ENCODE results near the gene DNAH14. TPM values are rescaled to one million over a fixed set of nuclear protein-coding genes. Genes with fewer than 3 reads are reported as not detected.

The DNAH14 gene
- total RNA-seq, 2 donors from 2014 or later = 16.9 to 33.3 TPM

DNA sequence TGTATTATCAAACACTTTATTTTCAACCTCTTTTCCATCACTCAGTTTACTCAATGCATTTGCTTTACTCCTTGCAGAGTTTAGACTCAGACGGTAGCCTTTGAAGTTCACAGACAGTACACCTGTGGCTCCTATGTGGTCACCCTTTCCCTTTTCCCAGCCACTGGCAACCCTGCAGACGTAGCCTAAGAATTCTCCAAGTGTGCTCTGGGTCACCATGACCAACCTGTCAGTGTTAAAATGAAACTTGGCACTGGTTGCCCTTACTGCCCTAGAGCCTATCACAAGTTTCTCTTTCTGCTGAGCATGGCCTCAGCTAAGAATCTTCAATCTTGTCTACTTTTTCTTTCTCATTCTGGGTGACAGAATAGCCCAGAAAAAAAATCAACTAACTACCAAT is 25.5 kb upstream of the DNAH14 start:
- WGBS, 2 donors = 70 to 78% methylated on average over 2 of the region's 2 CpGs
- ATAC-seq (no peak), DNase-seq (no peak)
- no peaks in the 10 kb centered on the region for H3K27me3 ChIP-seq
- TF ChIP-seq, protein P1, sequence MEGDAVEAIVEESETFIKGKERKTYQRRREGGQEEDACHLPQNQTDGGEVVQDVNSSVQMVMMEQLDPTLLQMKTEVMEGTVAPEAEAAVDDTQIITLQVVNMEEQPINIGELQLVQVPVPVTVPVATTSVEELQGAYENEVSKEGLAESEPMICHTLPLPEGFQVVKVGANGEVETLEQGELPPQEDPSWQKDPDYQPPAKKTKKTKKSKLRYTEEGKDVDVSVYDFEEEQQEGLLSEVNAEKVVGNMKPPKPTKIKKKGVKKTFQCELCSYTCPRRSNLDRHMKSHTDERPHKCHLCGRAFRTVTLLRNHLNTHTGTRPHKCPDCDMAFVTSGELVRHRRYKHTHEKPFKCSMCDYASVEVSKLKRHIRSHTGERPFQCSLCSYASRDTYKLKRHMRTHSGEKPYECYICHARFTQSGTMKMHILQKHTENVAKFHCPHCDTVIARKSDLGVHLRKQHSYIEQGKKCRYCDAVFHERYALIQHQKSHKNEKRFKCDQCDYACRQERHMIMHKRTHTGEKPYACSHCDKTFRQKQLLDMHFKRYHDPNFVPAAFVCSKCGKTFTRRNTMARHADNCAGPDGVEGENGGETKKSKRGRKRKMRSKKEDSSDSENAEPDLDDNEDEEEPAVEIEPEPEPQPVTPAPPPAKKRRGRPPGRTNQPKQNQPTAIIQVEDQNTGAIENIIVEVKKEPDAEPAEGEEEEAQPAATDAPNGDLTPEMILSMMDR (IDR thresholded peaks at IDR 0.05) = no peak
- no peak for TF ChIP-seq POLR2A (IDR thresholded peaks at IDR 0.05)
- no peaks in the 10 kb centered on the region for H3K36me3 ChIP-seq (replicated peaks in 1 of 2; ENCODE audit: insufficient read depth in 1 of 2, low read depth in 2 of 2)
- H3K9me3 ChIP-seq = no peaks in the 10 kb centered on the region
- intact Hi-C loops (cut with DNase I) = no loop called here
- H3K4me3 ChIP-seq = no peak overlapping the region
- H3K4me1 ChIP-seq = no peaks in the 10 kb centered on the region
- H3K27ac ChIP-seq = no peak overlapping the region

DNA sequence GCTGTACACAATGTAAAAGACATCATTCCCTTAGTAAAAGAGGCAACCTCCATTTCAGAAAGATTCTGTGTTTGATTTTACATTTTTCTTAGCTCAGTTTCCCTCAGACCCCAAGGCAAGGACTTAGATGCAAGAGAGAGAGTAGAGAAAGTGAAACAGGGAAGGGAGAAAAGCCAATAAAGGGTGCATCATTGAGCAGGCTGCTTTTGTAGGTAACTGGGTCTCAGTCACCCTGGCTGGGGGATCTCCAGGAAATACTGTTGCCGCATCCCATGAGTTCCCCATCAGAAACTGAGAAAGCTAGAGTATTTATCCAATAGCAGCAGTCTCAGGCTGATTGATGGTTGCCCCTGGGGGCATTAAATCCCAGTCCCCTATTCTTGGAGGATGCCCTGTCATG is 23.1 kb upstream of the DNAH14 start:
- no peaks in the 10 kb centered on the region for H3K36me3 ChIP-seq (replicated peaks in 1 of 2; ENCODE audit: insufficient read depth in 1 of 2, low read depth in 2 of 2)
- intact Hi-C loops (cut with DNase I) = no loop called here
- H3K4me1 ChIP-seq = no peaks in the 10 kb centered on the region
- TF ChIP-seq, protein P1 (IDR thresholded peaks at IDR 0.05) = no peak
- TF ChIP-seq POLR2A (IDR thresholded peaks at IDR 0.05) = no peak
- WGBS, 2 donors = 78 to 93% methylated on average over 1 of the region's 1 CpG
- DNase-seq (no peak), ATAC-seq (no peak)
- H3K9me3 ChIP-seq = peaks cover 0 to 14% (median 0%) of the 10 kb centered on the region in 3 donors
- no peaks in the 10 kb centered on the region for H3K27me3 ChIP-seq
- no peak overlapping the region for H3K4me3 ChIP-seq
- no peak overlapping the region for H3K27ac ChIP-seq

DNA sequence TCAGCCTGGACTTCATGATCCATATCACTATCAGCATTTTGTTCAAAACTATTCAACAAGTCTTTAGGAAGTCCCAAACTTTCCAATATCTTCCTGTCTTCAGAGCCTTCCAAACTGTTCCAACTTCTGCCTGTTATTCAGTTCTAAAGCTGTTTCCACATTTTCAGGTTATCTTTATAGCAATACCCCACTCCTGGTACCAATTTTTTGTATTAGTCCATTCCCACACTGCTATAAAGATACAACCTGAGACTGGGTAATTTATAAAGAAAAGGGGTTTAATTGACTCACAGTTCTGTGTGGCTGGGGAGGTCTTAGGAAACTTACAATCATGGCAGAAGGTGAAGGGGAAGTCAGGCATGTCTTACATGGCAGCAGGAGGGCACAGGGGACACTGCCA is 18.3 kb upstream of the DNAH14 start:
- Histone ChIP-seq H3K4me3 (no peak overlapping the region), H3K36me3 (replicated peaks in 1 of 2; ENCODE audit: insufficient read depth in 1 of 2, low read depth in 2 of 2) (no peaks in the 10 kb centered on the region), H3K9me3 (peaks cover 0 to 25% (median 0%) of the 10 kb centered on the region in 3 donors), H3K27me3 (no peaks in the 10 kb centered on the region), H3K4me1 (no peaks in the 10 kb centered on the region), H3K27ac (no peak overlapping the region)
- ATAC-seq (no peak), DNase-seq (no peak)
- intact Hi-C loops (cut with DNase I) = loop anchor here (10.0 kb wide), 1 partner anchor 266 kb away; no protein-coding TSS in a partner anchor
- TF ChIP-seq, protein P1 (IDR thresholded peaks at IDR 0.05) = no peak
- no peak for TF ChIP-seq POLR2A (IDR thresholded peaks at IDR 0.05)

DNA sequence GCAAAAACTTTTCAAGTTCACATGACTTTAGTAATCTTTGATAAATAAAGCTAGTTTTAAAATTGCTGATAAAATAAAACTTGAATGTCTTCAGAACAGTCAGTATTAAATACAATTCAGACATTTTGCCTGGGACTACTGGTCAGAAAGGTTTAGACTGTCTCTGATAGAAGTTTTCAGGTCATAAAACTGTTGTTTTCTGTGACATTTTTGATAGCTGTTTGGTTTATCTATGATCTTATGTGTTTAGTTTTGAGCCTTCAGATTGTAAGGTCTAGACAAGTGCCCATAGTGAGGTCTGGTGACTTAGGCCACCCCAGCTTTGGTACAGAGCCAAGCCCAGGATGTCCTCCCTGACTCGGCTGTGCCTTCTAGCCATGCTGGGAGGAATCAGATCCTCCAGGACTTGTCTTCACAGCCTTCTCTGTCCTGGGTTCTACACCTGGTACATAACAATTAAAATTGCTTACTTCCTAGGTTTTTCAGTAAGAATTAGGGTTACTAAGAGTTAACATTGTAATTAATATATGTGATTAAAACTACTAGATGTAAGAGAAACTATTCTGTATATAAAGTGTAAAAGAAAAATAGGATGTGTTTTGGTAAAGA is 15.1 kb upstream of the DNAH14 start:
- 89 to 91% methylated on average over 1 of the region's 1 CpG for WGBS, 2 donors
- no peak for ATAC-seq
- TF ChIP-seq, protein P1 (IDR thresholded peaks at IDR 0.05) = no peak
- no peak for TF ChIP-seq POLR2A (IDR thresholded peaks at IDR 0.05)
- H3K36me3 ChIP-seq (replicated peaks in 1 of 2; ENCODE audit: insufficient read depth in 1 of 2, low read depth in 2 of 2) = no peaks in the 10 kb centered on the region
- intact Hi-C loops (cut with DNase I) = loop anchor here (10.0 kb wide), 1 partner anchor 270 kb away; no protein-coding TSS in a partner anchor
- H3K9me3 ChIP-seq = peaks cover 0 to 25% (median 0%) of the 10 kb centered on the region in 3 donors
- H3K27me3 ChIP-seq = no peaks in the 10 kb centered on the region
- H3K27ac ChIP-seq = no peak overlapping the region
- DNase-seq = no peak
- no peak overlapping the region for H3K4me3 ChIP-seq
- H3K4me1 ChIP-seq = no peaks in the 10 kb centered on the region

DNA sequence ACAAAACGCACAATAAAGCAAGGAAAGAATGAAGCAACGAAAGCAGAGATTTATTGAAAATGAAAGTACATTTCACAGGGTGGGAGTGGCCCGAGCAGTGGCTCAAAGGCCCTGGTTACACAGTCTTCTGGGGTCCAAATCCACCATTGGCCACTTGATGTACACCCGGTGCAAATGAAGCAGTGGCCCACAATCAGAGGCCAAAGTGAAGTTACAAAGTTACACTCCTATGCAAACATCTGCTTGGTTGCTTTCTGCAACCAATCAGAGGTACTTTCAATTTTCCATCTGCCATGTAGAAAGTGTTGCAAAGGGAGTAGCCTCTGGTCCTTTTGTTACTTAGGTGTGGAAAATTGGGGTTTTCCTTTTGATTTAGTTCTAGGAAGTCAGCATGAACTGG is 10.0 kb upstream of the DNAH14 start:
- no peak for ATAC-seq
- DNase-seq = no peak
- 88 to 97% methylated on average over 4 of the region's 4 CpGs for WGBS, 2 donors
- H3K27ac ChIP-seq = no peak overlapping the region
- peaks cover 19% of the 10 kb centered on the region for H3K4me1 ChIP-seq
- H3K27me3 ChIP-seq = no peaks in the 10 kb centered on the region
- intact Hi-C loops (cut with DNase I) = loop anchor here (10.0 kb wide), 1 partner anchor 275 kb away; no protein-coding TSS in a partner anchor
- H3K9me3 ChIP-seq = peaks cover 0 to under 1% (median 0%) of the 10 kb centered on the region in 3 donors
- TF ChIP-seq, protein P1 (IDR thresholded peaks at IDR 0.05) = no peak
- TF ChIP-seq POLR2A (IDR thresholded peaks at IDR 0.05) = no peak
- no peaks in the 10 kb centered on the region for H3K36me3 ChIP-seq (replicated peaks in 1 of 2; ENCODE audit: insufficient read depth in 1 of 2, low read depth in 2 of 2)
- H3K4me3 ChIP-seq = no peak overlapping the region

All from body of pancreas (tissue), 4 donors.